ENCODE measurements around the gene SLC44A2. TPM values are rescaled to one million over a fixed set of nuclear protein-coding genes. Genes with fewer than 3 reads are reported as not detected.

SLC44A2 gene
- total and polyA plus RNA-seq, 7 experiments from 2014 or later: 148 to 375 (median 216) TPM

DNA sequence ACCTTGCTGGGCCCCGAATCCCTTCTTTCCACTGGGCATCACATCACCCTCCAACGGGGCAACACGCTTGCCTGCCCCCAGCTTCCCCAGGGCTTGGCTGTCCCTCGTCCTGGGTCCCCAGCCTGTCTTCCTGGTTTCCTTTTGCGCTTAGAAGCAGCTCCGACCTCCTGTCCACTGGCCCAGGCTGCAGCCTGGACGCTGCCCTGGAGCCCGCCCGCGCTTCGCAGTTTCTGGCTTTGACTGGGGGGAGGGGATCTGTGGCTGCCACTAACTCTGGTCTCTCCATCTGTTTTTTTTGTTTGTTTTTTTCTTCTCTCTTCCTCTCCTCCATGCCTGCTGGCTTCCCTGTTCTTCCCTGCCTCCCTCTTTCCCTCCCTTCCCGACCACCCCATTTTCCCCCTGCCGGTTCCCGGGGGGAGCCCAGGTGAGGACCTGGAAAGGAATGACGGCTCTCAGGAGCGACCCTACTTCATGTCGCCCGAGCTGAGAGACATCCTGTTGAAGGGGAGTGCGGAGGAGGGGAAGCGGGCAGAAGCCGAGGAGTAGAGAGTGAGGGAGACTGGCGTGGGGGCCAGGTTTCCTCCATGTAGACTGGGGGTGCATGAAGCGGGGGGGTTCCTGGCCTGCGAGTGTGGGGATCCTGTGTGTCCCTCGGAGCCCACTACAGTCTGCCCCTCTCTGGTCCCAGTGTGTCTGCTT, 17.3 kb downstream of the SLC44A2 start:
- H3K36me3 Mint-ChIP-seq: peaks cover 5 to 15% (median 7%) of the 10 kb centered on the region in 5 donors
- H3K4me3 Mint-ChIP-seq: peak overlapping the region in 1 of 10 donors; percentile 23
- no peak for DNase-seq
- POLR2A ChIA-PET: interaction anchor here (0.6 to 1.5 kb wide), 3 partner anchors 10 to 59 kb away, joined by 3 to 5 read pairs (median 4); partner anchors contain the start of gene QTRT1
- Histone ChIP-seq H3K27me3 (ENCODE audit: control insufficient read depth in 2 of 2, insufficient read depth in 2 of 2, low read length in 2 of 2) (no peaks in the 10 kb centered on the region), H3K9me3 (ENCODE audit: control insufficient read depth in 2 of 3, low read length in 3 of 3) (no peaks in the 10 kb centered on the region), H3K4me3 (ENCODE audit: low read length) (no peak overlapping the region), H3K4me1 (ENCODE audit: control insufficient read depth in 2 of 2, insufficient read depth in 2 of 2, low read length in 2 of 2) (peaks cover 0 to 8% of the 10 kb centered on the region in 2 donors), H3K27ac (ENCODE audit: low read depth, low read length) (peak overlapping the region; percentile 7), H3K36me3 (ENCODE audit: control insufficient read depth in 2 of 3, insufficient read depth in 3 of 3, low read length in 3 of 3) (peaks cover 0 to 63% (median 14%) of the 10 kb centered on the region in 3 experiments)
- no peak for ATAC-seq
- no peaks in the 10 kb centered on the region for H3K27me3 Mint-ChIP-seq
- intact Hi-C loops (cut with micrococcal nuclease): no loop called here
- CTCF ChIA-PET: interaction anchor here (1.1 to 12.3 kb wide), 3 partner anchors 27 to 90 kb away, joined by 3 to 287 read pairs (median 6); no protein-coding TSS in a partner anchor
- H3K27ac Mint-ChIP-seq: peak overlapping the region in 6 of 9 donors; percentile 17 to 86 (median 81)
- peaks cover 6 to 42% (median 29%) of the 10 kb centered on the region in 7 donors for H3K4me1 Mint-ChIP-seq
- no peaks in the 10 kb centered on the region for H3K9me3 Mint-ChIP-seq

DNA sequence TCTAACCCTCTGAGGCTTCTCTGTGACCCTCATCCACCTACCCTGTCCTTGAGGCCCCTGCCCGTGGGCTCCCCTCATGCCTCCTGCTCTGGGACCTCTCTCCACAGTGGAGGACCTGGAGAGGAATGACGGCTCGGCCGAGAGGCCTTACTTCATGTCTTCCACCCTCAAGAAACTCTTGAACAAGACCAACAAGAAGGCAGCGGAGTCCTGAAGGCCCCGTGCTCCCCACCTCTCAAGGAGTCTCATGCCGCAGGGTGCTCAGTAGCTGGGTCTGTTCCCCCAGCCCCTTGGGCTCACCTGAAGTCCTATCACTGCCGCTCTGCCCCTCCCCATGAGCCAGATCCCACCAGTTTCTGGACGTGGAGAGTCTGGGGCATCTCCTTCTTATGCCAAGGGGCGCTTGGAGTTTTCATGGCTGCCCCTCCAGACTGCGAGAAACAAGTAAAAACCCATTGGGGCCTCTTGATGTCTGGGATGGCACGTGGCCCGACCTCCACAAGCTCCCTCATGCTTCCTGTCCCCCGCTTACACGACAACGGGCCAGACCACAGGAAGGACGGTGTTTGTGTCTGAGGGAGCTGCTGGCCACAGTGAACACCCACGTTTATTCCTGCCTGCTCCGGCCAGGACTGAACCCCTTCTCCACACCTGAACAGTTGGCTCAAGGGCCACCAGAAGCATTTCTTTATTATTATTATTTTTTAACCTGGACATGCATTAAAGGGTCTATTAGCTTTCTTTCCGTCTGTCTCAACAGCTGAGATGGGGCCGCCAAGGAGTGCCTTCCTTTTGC, 18.0 kb downstream of the SLC44A2 start:
- intact Hi-C loops (cut with micrococcal nuclease): no loop called here
- no peaks in the 10 kb centered on the region for H3K27me3 ChIP-seq (ENCODE audit: control insufficient read depth in 2 of 2, insufficient read depth in 2 of 2, low read length in 2 of 2)
- H3K4me1 Mint-ChIP-seq: peaks cover 10 to 36% (median 24%) of the 10 kb centered on the region in 7 donors
- DNase-seq (no peak), ATAC-seq (no peak)
- ChIA-PET CTCF (interaction anchor here (0.6 to 12.3 kb wide), 14 partner anchors 9 to 132 kb away, joined by 3 to 287 read pairs (median 6); no protein-coding TSS in a partner anchor), POLR2A (interaction anchor here (1.4 to 3.7 kb wide), 7 partner anchors 10 to 90 kb away, joined by 3 to 42 read pairs (median 7); partner anchors contain the start of gene QTRT1)
- peak overlapping the region; percentile 35 for H3K27ac ChIP-seq (ENCODE audit: low read depth, low read length)
- peaks cover 0 to 55% (median 13%) of the 10 kb centered on the region in 3 experiments for H3K36me3 ChIP-seq (ENCODE audit: control insufficient read depth in 2 of 3, insufficient read depth in 3 of 3, low read length in 3 of 3)
- peak overlapping the region; percentile 43 to 89 (median 84) for H3K27ac Mint-ChIP-seq
- H3K9me3 ChIP-seq (ENCODE audit: control insufficient read depth in 2 of 3, low read length in 3 of 3): no peaks in the 10 kb centered on the region
- peaks cover 0 to 1% (median 0%) of the 10 kb centered on the region in 5 donors for H3K27me3 Mint-ChIP-seq
- H3K36me3 Mint-ChIP-seq: peaks cover 0 to 9% (median 0%) of the 10 kb centered on the region in 5 donors
- peaks cover 0 to 8% of the 10 kb centered on the region in 2 donors for H3K4me1 ChIP-seq (ENCODE audit: control insufficient read depth in 2 of 2, insufficient read depth in 2 of 2, low read length in 2 of 2)
- no peak overlapping the region for H3K4me3 ChIP-seq (ENCODE audit: low read length)
- H3K9me3 Mint-ChIP-seq: no peaks in the 10 kb centered on the region
- H3K4me3 Mint-ChIP-seq: peak overlapping the region in 1 of 10 donors; percentile 23

DNA sequence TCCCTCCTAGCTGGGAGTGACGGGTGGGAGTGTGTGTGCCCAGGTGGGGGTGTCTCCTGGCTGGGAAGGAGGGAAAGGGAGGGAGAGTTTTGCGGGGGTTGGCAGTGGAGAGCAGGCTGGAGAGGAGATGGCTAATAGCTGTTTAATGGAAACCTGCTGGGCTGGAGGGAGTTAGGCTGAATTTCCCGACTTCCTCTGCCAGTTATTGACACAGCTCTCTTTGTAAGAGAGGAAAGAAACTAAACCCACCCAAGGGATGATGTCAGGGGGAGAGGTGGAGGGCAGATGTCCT, 18.6 kb downstream of the SLC44A2 start:
- Histone ChIP-seq H3K27ac (ENCODE audit: low read depth, low read length) (peak overlapping the region; percentile 35), H3K4me1 (ENCODE audit: control insufficient read depth in 2 of 2, insufficient read depth in 2 of 2, low read length in 2 of 2) (peaks cover 0 to 8% of the 10 kb centered on the region in 2 donors), H3K27me3 (ENCODE audit: control insufficient read depth in 2 of 2, insufficient read depth in 2 of 2, low read length in 2 of 2) (no peaks in the 10 kb centered on the region), H3K36me3 (ENCODE audit: control insufficient read depth in 2 of 3, insufficient read depth in 3 of 3, low read length in 3 of 3) (peaks cover 0 to 52% (median 13%) of the 10 kb centered on the region in 3 experiments), H3K9me3 (ENCODE audit: control insufficient read depth in 2 of 3, low read length in 3 of 3) (no peaks in the 10 kb centered on the region), H3K4me3 (ENCODE audit: low read length) (no peak overlapping the region)
- no peak for ATAC-seq
- peak overlapping the region; percentile 43 to 89 (median 84) for H3K27ac Mint-ChIP-seq
- no peak overlapping the region for H3K4me3 Mint-ChIP-seq
- H3K9me3 Mint-ChIP-seq: no peaks in the 10 kb centered on the region
- peaks cover 0 to 9% (median 0%) of the 10 kb centered on the region in 5 donors for H3K36me3 Mint-ChIP-seq
- no peak for DNase-seq
- ChIA-PET CTCF (interaction anchor here (0.6 to 12.3 kb wide), 17 partner anchors 8 to 133 kb away, joined by 3 to 287 read pairs (median 6); no protein-coding TSS in a partner anchor), POLR2A (interaction anchor here (1.4 to 3.7 kb wide), 7 partner anchors 9 to 91 kb away, joined by 3 to 42 read pairs (median 7); partner anchors contain the start of gene QTRT1)
- intact Hi-C loops (cut with micrococcal nuclease): loop anchor here (1.0 to 2.0 kb wide), 6 partner anchors 20 to 139 kb away; no protein-coding TSS in a partner anchor
- peaks cover 10 to 36% (median 24%) of the 10 kb centered on the region in 7 donors for H3K4me1 Mint-ChIP-seq
- H3K27me3 Mint-ChIP-seq: peaks cover 0 to 2% (median 0%) of the 10 kb centered on the region in 5 donors

DNA sequence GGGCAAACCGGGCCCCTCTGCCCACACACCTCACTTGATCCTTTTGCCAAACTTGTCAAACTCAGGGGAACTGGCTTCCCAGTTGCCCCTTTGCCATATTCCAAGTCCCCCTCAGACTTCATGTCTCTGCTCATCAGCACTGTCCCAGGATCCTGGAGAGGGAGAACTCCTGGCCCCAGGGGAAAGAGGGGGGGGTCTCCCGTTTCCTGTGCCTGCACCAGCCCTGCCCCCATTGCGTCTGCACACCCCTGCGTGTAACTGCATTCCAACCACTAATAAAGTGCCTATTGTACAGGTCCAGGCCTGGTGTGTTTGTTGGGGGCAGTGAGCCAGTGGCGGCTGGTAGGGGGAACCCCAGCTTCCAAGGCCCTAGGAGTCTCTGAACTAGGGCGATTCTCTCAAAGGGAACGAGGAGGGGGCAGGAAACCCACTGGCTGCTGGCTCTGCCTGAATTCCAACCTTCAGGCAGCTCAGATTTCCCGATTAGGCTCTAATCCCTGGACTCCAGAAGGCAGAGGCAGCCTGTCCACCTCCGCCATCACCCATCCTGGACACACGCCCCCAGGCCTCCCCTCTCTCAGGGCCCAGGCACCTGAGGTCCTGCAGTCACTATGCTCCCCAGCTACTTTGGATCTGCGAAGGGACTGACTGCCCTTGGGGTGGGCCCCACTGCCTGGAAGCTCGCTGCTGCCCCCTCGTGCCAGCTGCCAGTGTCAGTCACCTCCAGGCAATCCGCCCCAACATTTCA, 19.1 kb downstream of the SLC44A2 start:
- DNase-seq: peak; percentile 73 to 89 (median 81)
- no peaks in the 10 kb centered on the region for H3K9me3 ChIP-seq (ENCODE audit: control insufficient read depth in 2 of 3, low read length in 3 of 3)
- CTCF ChIA-PET: interaction anchor here (0.5 to 12.3 kb wide), 21 partner anchors 7 to 152 kb away, joined by 3 to 287 read pairs (median 5); partner anchors contain the start of gene QTRT1
- POLR2A ChIA-PET: interaction anchor here (0.5 to 3.7 kb wide), 9 partner anchors 9 to 91 kb away, joined by 3 to 42 read pairs (median 6); partner anchors contain the start of gene QTRT1
- H3K4me3 ChIP-seq (ENCODE audit: low read length): no peak overlapping the region
- peak overlapping the region; percentile 38 to 89 (median 84) for H3K27ac Mint-ChIP-seq
- no peak overlapping the region for H3K4me3 Mint-ChIP-seq
- H3K4me1 ChIP-seq (ENCODE audit: control insufficient read depth in 2 of 2, insufficient read depth in 2 of 2, low read length in 2 of 2): peaks cover 0 to 8% of the 10 kb centered on the region in 2 donors
- H3K27me3 Mint-ChIP-seq: peaks cover 0 to 2% (median 0%) of the 10 kb centered on the region in 5 donors
- intact Hi-C loops (cut with micrococcal nuclease): loop anchor here (1.0 to 2.0 kb wide), 6 partner anchors 20 to 140 kb away; no protein-coding TSS in a partner anchor
- peaks cover 0 to 46% (median 8%) of the 10 kb centered on the region in 3 experiments for H3K36me3 ChIP-seq (ENCODE audit: control insufficient read depth in 2 of 3, insufficient read depth in 3 of 3, low read length in 3 of 3)
- peaks cover 0 to 9% (median 0%) of the 10 kb centered on the region in 5 donors for H3K36me3 Mint-ChIP-seq
- peaks cover 10 to 36% (median 24%) of the 10 kb centered on the region in 7 donors for H3K4me1 Mint-ChIP-seq
- H3K27me3 ChIP-seq (ENCODE audit: control insufficient read depth in 2 of 2, insufficient read depth in 2 of 2, low read length in 2 of 2): no peaks in the 10 kb centered on the region
- no peaks in the 10 kb centered on the region for H3K9me3 Mint-ChIP-seq
- peak overlapping the region; percentile 35 for H3K27ac ChIP-seq (ENCODE audit: low read depth, low read length)
- ATAC-seq: peak; percentile 95

DNA sequence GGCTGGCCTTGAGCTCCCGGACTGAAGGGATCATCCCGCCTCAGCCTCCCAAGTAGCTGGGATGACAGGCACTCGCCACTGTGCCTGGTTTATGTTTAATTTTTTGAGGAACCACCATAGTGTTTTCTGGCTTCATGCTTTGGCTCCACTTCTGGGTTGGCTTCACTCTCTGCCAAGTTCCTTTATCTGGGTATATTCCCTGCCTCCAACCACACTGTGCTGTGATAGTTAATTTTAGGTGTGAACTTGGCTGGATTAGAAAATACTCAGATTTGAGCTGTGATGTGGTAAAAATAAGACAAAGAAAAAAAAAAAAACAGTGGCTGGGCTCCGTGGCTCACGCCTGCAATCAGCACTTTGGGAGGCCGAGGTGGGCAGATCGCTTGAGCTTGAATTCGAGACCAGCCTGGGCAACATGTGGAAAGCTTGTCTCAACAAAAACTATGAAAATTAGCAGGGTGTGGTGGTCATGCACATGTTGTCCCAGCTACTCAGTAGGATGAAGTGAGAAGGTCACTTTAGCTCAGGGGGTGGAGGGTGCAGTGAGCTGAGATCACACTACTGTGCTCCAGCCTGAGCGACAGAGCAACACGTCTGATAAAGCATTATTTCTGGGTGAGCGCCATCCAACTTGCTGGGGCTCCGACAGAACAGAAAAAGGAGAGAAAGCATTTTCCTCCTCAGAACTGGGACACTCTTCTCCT, 21.3 kb downstream of the SLC44A2 start:
- peak overlapping the region in 2 of 9 donors; percentile 9 to 41 for H3K27ac Mint-ChIP-seq
- ATAC-seq: no peak
- CTCF ChIA-PET: interaction anchor here (0.6 to 12.3 kb wide), 8 partner anchors 11 to 161 kb away, joined by 3 to 287 read pairs (median 4); no protein-coding TSS in a partner anchor

More for the DNA sequence above, 21.3 kb downstream of the SLC44A2 start:
- Mint-ChIP-seq H3K4me1 (peaks cover 10 to 33% (median 23%) of the 10 kb centered on the region in 7 donors), H3K27me3 (peaks cover 0 to 2% (median 0%) of the 10 kb centered on the region in 5 donors), H3K36me3 (peaks cover 0 to 10% (median 0%) of the 10 kb centered on the region in 5 donors), H3K9me3 (peaks cover 0 to 1% (median 0%) of the 10 kb centered on the region in 11 donors), H3K4me3 (no peak overlapping the region)
- Histone ChIP-seq H3K27me3 (ENCODE audit: control insufficient read depth in 2 of 2, insufficient read depth in 2 of 2, low read length in 2 of 2) (no peaks in the 10 kb centered on the region), H3K4me1 (ENCODE audit: control insufficient read depth in 2 of 2, insufficient read depth in 2 of 2, low read length in 2 of 2) (peaks cover under 1 to 8% of the 10 kb centered on the region in 2 donors), H3K36me3 (ENCODE audit: control insufficient read depth in 2 of 3, insufficient read depth in 3 of 3, low read length in 3 of 3) (peaks cover 0 to 30% (median 8%) of the 10 kb centered on the region in 3 experiments), H3K27ac (ENCODE audit: low read depth, low read length) (no peak overlapping the region), H3K9me3 (ENCODE audit: control insufficient read depth in 2 of 3, low read length in 3 of 3) (no peaks in the 10 kb centered on the region), H3K4me3 (ENCODE audit: low read length) (no peak overlapping the region)
- intact Hi-C loops (cut with micrococcal nuclease): no loop called here
- no peak for DNase-seq
- POLR2A ChIA-PET: interaction anchor here (0.8 to 3.7 kb wide), 8 partner anchors 44 to 85 kb away, joined by 3 to 42 read pairs (median 4); no protein-coding TSS in a partner anchor

All from naive thymus-derived CD4-positive, alpha-beta T cell (primary cell).